NCI-H774 (cell line): ENCODE results near the gene ATP8A2.
"Not testable (repeated sequence)": the region's sequence is repeated elsewhere in the genome, so short reads cannot be mapped to it uniquely, and the experiment has no call there.

Source experiments
- DNase-seq: peaks from one replicate; lab custom pipeline; 2025; lab: John Stamatoyannopoulos, UW

Gene ATP8A2

DNA sequence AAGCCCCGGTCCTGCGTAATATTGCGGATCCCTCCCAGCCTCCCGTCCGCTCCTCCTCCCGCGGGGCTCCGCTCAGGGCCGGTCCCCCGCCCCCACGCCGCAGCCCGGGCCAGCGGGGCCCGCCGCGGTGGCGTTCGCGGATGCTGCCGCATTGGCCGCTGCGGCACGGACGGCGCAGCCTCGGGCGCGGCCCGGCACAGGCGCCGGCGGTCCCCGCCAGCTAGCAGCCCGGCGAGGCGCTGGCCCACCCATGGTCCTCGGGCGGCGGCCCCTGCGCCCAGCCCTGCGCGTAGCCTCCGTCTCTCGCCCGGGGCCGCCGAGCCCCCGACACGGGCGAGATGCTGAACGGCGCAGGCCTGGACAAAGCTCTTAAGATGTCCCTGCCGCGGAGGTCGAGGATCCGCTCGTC lies at the start of gene ATP8A2:
TSS of gene ATP8A2 (plus strand) at position 100 of the 409 bp plus-strand sequence. CDS start at position 339, 239 bp downstream.
- no peak for DNase-seq

DNA sequence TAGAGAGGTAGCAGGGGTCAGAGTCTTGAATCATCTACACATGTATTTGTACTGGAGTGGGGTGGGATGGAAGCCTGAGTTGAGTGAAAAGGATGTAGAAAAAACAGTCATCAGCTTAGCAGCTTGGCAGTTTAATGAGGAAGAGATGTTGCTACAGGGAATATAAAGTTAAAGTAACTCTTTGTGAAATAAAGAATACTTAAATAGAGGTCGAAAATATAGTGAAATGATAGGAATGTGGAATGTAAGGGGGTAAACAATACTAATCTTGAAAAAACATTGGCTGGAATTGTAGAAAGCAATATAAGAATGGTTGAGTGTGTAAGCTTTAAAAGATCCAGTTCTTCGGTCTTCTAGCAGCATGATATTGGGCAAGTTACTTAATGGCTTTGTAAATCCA lies 47.7 kb upstream of the ATP8A2 start:
- DNase-seq, result no peak

DNA sequence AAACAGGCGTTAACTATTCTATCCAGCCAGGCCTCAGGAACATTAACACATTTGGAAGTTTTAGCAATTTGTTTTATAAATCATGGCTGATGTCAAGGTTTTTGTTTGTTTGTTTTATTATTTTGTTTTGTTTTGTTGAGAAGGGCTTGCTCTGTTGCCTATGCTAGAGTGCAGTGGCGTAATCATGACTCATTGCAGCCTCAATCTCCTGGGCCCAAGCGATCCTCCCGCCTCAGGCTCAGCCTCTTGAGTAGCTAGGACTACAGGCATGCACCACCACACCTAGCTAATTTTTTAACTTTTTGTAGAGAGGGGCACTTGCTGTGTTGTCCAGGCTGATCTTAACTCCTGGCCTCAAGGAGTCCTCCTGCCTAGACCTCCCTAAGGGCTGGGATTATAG lies 42.1 kb upstream of the ATP8A2 start:
- no peak for DNase-seq

DNA sequence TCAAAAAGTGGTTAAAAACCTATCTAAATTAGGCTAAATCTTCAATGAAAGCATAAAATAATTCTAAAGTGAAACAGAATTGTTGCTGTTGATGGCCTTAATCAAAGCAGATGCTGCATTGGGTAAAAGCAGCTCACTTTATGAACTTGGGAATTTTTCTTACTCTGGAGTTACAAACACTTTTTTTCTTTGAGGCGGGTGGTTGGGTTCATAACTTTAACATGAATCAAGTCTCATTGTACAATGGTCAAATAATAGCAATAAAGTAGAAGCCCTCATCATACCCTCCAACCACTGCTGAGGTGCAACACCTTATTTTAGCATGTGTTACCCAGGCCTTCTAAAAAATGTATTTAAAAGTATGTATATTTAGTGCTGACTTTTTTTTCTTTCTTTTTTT lies 41.2 kb upstream of the ATP8A2 start:
- no peak for DNase-seq

DNA sequence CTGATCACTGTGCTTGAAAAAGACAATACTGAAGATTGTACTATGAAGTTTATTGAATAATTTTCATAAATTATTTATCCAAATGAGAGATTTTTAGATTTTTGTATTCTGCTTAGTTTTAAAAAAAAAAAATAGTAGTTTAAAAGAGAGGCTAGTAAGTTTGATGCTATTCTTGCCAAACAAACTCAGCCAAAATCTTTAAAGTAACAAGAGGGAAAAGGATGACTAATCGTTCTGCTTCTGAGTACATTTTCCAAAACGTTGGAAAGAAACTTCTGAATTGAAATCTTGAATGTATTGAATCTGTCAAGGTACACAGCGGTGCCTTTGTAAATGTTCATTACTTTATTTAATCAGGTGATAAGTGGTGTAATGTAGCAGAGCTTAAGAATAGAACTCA lies 35.9 kb upstream of the ATP8A2 start:
- no peak for DNase-seq

DNA sequence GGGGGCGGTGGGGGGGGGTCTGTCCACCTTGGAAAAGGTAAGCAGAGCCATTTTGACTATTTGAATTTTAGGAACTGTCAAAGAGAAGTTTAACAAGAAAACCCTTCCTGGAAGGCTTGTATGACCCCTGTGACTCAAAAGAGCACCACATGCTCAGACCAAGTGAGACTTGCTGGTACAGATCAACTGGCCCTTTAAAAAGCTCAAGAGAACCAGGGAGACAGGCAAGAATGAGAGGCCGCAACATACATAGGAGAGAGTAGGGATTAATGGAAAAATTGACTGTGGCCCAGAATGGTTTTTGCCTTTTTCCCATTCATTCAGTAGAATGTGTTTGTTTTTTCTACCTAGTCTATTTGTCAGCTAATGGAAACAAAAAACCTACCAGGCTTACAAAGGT lies 26.2 kb upstream of the ATP8A2 start:
- no peak for DNase-seq

DNA sequence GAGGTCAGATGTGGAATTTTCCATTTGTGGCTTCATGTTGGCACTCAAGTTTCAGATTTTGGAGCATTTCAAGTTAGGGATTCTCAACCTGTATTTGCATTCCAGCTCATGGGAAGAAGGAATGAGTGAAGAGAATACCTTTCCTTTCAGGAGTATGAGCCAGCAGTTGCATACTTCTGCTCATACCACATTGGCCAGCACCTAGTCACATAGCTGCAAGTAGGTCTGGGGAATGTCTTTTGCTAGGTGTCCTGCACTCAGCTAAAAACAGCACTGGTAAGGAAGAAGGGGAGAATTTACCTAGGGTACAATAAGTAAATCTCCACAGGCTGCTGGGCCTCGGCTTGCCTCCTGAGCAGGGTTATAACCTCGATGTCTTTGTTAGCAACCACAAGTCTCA lies 24.6 kb upstream of the ATP8A2 start:
- no peak for DNase-seq

DNA sequence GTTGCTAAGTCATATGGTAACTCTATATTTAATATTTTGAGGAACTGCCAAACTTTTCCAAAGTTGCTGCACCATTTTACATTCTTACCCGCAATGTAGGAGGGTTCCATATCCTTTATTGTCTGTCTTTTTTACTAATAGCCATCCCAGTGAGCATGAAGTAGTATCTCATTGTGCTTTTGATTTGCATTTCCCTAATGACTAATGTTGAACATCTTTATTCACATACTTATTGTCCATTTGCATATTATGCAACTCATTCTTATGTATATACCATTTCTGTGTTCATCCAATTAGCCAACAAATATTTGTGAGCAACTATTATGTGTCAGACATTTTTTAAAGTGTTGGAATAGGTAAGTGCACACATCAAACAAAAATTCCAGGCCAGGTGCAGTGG lies 20.4 kb upstream of the ATP8A2 start:
- no peak for DNase-seq

DNA sequence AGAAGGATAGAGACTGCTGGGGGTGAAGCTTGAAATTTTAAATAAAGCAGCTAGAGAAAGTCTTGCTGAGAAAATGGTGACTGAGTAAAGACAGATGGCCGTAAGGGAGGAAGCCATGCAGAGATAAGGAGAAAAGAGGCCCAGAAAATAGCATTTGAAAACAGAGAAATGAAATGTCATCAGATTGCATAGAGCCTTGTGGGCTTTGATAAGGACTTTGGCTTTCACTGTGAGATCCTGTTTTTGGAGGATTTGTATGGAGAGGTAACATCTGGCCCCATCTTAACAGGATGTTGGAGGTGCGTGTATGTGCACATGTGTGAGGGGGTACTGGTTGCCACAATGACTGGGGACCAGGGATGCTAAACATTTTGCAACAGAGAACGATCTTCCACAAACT lies 19.5 kb upstream of the ATP8A2 start:
- no peak for DNase-seq

DNA sequence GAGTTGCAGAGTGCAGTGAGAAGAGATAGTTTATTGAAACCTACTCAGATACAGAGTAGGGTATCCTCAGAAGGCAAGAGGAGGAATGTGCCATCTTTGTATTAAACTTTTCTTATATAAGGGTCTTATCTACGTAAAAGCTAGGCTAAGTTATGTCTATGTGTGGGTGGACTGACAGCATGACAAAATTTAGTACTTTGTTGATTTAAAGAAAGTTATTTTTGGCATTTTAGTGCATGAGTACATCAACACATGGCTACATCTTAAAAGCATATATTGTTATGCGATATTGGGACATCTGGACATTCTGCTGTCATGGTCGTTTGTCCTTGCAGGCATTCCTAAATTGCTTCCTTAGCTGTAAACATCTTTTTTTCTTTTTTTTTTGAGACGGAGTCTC lies 19.0 kb upstream of the ATP8A2 start:
- no peak for DNase-seq

DNA sequence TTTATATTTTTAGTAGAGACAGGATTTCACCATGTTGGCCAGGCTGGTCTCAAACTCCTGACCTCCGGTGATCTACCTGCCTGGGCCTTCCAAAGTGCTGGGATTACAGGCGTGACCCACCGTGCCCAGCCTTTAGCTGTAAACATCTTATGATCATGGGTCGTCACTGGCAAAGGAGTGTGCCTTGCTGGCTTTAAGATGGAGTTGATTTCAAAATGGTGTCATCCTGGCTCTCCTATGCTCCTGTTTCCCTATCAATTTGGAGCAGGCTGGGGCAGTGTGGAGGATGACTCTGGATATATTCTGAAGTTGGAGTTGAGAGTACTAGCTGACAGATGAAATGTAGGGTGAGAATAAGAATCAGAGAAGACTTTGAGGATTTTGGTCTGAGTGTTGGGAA lies 18.4 kb upstream of the ATP8A2 start:
- DNase-seq, result no peak

DNA sequence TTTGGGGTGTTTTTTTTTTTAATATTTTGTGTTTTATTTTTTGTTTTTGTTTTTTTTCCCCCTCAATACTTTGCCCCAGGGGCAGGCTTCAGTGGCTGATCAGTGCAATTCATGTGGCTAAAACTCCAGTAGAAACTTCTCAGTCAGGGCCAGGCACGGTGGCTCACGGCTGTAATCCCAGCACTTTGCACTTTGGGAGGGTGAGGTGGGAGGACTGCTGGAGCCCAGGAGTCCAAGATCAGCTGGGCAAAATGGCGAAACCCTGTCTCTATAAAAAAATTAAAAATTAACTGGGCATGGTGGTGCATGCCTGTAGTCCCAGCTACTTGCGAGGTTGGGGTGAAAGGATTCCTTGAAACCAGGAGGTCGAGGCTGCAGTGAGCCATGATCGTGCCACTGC lies 17.4 kb upstream of the ATP8A2 start:
- no peak for DNase-seq

DNA sequence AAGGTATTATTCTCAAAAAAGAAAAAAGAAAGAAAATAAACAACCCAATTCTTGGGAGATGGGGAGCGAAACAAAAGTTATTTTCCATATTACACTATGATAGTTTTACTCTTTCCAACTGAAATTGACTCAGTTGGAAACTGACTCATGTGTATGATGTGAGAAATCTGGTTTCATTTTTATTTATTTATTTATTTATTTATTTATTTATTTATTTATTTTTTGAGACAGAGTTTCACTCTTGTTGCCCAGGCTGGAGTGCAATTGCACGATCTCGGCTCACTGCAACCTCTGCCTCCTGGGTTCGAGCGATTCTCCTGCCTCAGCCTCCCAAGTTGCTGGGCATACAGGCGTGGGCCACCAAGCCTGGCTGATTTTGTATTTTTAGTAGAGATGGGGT lies 11.3 kb upstream of the ATP8A2 start:
- not testable (repeated sequence) for DNase-seq

DNA sequence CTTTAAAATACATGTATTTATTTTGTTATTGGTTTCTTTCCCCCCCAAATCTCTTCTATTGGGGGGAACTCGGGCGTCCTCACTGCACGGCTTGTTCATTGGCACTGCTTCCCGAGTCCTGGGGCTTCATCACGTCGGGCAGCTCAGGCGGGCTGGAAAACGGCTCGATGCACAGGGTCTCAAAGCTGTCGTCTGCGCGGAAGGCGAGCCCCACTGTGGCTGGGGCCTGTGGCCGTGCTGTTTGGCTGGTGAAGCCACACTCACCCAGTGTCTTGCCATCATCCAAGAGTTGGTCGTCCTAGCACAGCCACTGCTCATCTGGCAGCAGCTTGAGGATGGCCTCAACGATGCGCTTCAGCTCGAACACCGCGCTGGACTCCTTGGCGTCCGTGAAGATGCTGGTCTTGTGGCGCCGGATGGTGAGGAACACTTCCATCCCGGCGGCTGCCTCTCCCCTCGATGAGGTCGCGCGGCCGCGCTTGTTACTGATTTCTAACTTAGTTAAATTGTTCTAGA lies 6.0 kb upstream of the ATP8A2 start:
- no peak for DNase-seq

DNA sequence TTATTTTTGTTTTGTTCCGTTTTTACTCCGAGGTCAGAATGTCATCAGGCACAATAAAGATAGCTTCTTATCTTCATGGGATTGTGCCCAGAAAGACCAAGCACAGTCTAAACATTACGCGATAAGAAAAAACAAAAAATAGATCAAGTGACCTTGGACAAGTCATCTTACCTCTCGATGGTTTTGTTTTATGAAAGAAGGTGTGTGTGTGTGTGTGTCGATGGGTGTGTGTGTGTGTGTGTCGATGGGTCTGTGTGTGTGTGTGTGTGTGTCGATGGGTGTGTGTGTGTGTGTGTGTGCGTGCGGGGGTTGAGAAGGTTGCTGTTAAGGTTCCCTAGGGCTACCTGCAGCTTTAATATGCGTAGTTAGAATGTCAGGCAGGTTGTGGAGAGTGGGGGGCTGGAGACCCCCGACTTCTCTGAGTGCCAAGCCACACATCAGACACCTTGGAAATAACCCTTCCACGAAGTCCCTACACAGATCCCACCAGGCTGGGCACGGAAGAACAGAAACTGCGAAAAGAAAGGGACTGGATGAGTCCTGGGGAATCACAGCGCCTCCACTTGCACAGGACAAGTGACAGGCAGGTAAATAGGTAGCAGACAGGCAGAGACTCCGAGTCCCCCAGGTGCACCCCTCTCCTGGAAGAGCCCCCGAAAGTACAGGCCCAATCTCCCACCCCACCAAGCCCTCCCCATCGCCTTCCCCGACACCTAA lies 458 bp upstream of the ATP8A2 start:
- DNase-seq, result no peak

DNA sequence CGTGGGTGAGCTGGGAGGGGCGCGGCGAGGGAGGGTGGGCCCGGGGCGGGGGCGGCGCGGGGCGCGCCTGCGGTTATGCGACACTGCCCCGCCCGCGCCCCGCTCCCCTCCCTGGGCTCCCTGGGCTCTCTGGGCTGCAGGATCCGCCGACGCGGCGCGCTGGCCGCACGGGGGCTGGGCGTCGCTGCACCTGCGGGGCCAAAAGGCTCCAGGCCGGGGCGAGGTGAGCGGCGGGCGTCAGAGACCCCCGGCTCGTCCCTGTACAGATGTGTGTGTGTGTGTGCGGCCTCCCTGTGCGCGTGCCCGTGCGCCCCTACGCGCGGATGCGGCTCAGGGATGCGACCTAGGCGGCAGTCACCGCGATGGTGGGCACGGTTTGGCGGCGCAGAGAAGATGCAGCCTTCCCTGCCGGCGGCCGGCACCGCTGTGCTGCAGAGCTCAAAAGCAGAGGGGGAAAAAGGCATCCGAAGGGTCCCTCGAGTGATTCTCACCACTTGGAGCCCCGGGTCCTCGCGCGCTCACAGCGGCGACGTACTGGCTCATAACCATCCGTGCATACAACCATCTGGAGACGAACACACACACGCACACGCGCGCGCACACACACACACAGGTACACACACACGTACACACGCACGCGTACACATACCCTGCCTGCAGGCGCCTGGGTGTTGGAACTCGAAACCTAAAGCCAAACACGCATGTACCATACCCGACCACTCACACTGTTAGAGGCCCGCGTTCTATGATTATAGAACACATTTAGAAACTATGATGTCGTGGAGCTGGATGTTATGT lies 709 bp downstream of the ATP8A2 start:
- no peak for DNase-seq

DNA sequence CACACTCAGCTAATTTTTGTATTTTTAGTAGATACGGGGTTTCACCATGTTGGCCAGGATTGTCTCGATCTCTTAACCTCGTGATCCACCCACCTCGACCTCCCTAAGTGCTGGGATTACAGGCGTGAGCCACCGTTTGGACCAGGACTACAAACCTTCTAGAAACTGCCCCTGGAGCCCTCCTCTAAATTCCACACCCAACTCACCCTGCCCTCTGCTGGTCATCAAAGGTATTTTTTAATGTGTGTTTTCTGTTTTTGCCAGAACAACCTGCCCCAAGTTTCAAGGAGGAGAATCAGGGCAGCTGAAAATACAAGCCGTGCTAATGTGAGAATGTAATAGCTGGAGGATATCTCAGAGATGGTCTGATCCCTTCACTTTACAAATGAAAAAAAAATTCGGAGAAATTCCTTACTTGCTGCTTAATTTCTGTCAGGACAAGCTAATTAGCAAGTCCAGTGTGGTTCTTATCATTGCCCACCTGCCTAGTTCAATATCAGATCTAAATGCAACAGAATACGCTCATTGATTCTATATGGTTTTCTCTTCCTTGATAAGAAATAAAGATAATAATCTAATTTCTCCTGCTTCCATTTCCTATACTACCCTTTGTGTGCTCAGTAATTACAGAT lies 4.1 kb downstream of the ATP8A2 start:
- no peak for DNase-seq

DNA sequence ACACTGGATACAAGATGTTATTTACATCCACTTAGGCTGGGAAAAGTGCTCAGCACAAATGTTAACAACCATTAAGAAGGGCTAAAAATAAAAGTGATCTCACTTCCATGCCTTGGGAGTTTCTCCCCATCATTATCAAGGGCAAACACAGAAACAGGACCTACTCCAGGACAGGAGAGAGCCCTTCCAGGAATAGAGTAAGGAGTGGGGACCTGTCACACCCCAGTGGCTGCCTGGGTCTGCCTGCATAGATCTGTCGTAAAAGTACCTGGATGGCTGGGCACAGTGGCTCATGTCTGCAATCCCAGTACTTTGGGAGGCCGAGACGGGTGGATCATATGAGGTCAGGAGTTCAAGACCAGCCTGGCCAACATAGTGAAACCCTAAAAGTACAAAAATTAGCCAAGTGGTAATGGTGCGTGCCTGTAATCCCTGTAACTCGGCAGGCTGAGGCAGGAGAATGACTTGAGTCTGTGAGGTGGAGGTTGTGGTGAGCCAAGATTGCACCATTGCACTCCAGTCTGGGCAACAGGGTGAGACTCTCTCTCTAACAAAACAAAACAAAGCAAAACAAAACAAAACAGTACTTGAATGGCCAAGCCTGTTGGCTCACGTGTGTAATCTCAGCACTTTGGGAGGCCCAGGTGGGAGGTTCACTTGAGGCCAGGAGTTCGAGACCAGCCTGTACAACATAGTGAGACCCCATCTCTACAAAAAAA lies 5.6 kb downstream of the ATP8A2 start:
- DNase-seq, result no peak

DNA sequence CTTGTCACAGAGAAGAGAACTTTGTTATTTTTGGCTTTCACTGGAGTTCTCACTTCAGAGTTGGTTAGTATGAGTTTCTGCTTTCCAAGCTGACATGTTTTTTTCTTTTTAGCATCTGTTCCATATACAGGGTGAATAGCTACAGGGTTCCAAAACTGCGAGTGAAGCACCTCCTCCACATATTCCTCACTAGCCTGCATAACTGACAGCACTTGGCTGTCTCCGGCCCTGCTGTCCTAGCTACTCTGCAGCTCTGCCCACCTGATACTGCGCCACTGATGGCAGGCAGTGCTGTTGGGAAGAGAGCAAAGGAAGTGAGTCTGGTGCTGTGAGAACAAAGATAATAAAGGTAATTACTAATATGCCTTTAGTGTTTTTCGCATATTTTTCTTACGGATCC lies 6.8 kb downstream of the ATP8A2 start:
- DNase-seq, result no peak

DNA sequence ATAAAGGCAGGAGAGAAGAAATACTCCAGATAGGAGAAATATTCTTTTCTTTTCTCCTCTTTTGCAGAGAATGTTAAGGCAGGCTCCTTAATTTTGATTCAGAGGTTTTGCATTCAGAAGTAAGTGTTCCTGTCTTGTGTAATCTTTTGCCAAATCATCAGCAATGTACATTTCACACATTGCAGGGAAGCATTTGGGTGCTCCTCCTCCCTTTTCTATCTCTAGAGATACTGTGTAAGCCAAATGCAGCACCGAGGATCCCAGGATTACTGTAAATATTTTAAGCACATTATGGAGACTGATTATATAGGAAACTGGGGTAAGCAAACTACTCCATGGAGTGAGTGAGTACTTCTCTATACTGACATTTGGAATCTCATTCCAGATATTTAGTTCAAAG lies 7.2 kb downstream of the ATP8A2 start:
- no peak for DNase-seq

DNA sequence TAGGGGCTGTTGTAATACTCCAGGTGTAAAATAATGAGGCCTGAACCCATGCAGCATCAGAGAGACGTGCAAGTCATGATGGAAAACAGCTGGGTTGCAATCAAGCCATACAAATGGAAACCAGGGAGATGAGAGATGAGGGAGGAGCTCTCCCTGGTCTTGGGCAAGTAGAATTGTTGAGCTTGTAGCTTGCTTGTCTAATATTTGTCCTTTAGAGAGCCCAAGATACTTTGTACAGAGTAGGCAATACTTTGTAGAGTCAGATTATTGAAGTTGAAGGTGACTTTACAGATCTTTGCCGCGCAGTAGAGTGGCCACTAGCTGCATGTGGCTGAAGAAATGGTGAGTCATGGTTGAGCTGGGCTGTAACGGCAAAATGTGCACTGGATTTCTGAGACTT lies 8.3 kb downstream of the ATP8A2 start:
- DNase-seq, result no peak

DNA sequence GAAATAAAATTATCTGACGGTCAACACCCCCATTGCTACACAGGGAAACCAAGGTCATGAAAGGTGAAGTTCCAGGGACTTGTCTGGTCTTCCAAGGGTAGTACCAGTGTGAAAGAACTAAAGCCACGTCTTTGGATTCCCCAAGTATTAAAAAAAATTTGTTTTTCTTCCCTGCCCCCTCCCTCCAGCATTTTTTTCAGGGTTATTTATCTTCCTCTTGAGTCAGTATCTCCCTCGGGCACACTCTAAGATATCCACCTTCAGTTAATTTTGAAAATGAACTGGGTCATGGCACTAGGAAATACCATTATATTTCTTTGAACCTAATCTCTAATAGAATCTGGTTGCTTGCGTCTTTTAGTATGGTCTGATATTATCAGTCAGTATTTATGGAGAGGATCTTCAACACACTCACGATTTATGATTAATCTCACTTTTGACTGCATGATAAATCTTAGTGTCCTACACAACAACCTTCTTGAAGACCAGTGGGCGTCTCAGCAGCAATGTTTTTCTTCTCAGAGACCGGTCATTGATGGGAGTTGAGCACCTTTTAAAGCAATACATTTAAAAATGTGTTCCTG lies 9.1 kb downstream of the ATP8A2 start:
- no peak for DNase-seq
